SK-N-SH (cell line): ENCODE measurements around the gene CD69. TPM values are rescaled to one million over a fixed set of nuclear protein-coding genes. Genes with fewer than 3 reads are reported as not detected.

Experiments
- CTCF ChIA-PET: fragments of 300-600, 350-600 bp; formaldehyde crosslinking; extraction: SDS; loops from one replicate; lab custom pipeline; 2021; lab: Yijun Ruan, JAX
- POLR2A ChIA-PET: fragments of 350-600 bp; sonication (Branson Sonifier 250); formaldehyde crosslinking; extraction: SDS; loops from one replicate; lab custom pipeline; 2020; ENCODE audit warnings: antibody characterized with exemption, inconsistent platforms; lab: Yijun Ruan, JAX
- DNase-seq: peaks from one replicate; pipeline ENCODE4 v3.0.0; 2012
- H2AFZ ChIP-seq: fragments of 200-600 bp; sonication (generic); 2 replicates; pipeline ENCODE4 v1.8.1; 2016; ENCODE audit warnings: antibody characterized with exemption, mild to moderate bottlenecking, low read depth
- H3F3A ChIP-seq: fragments of 200-600 bp; sonication (generic); replicated peaks from 2 replicates; pipeline ENCODE3; 2016; ENCODE audit warnings: antibody characterized with exemption, mild to moderate bottlenecking; ENCODE audit not compliant: insufficient read depth
- H3K27ac ChIP-seq, 2 experiments: fragments of 200-500 bp in 1 of 2; fragments of 200-600 bp in 1 of 2; sonication (Bioruptor generic) in 1 of 2; sonication (generic), shearing (Covaris generic) in 1 of 2; 2 replicates each; pipeline versions ENCODE4 v1.5.1 to v1.6.1; 2014 to 2016; ENCODE audit warnings: low read depth in 2 of 2, inconsistent platforms in 1 of 2, low read length in 1 of 2, mild to moderate bottlenecking in 1 of 2, mixed read lengths in 1 of 2
- H3K27me3 ChIP-seq: fragments of 200-600 bp; sonication (generic), shearing (Covaris generic); 2 replicates; pipeline ENCODE4 v1.6.1; 2016; ENCODE audit warnings: mixed run types; ENCODE audit not compliant: insufficient read depth
- H3K36me3 ChIP-seq, 2 experiments: fragments of 200-500 bp in 1 of 2; fragments of 200-600 bp in 1 of 2; sonication (Bioruptor generic) in 1 of 2; sonication (generic) in 1 of 2; replicated peaks in 1 of 2; 2 replicates each; pipeline versions ENCODE3 to v1.5.1; 2014 to 2016; ENCODE audit warnings: low read length in 1 of 2, mild to moderate bottlenecking in 1 of 2; ENCODE audit not compliant: insufficient read depth in 2 of 2, control insufficient read depth in 1 of 2
- H3K4me1 ChIP-seq, 2 experiments: fragments of 200-500 bp in 1 of 2; fragments of 200-600 bp in 1 of 2; sonication (Bioruptor generic) in 1 of 2; sonication (generic), shearing (Covaris generic) in 1 of 2; 2 replicates each; pipeline versions ENCODE4 v1.5.1 to v1.6.1; 2014 to 2016; ENCODE audit warnings: low read depth in 1 of 2, low read length in 1 of 2, mixed run types in 1 of 2; ENCODE audit not compliant: insufficient read depth in 2 of 2, control insufficient read depth in 1 of 2
- H3K4me2 ChIP-seq: fragments of 200-600 bp; sonication (generic), shearing (Covaris generic); 2 replicates; pipeline ENCODE4 v1.6.1; 2017; ENCODE audit warnings: mixed run types
- H3K4me3 ChIP-seq, 2 experiments: fragments of 200-500 bp in 1 of 2; fragments of 200-600 bp in 1 of 2; sonication (Bioruptor generic) in 1 of 2; sonication (generic), shearing (Covaris generic) in 1 of 2; 2 replicates each; pipeline versions ENCODE4 v1.5.1 to v1.8.1; 2014 to 2016; ENCODE audit warnings: low read depth in 2 of 2, inconsistent platforms in 1 of 2, low read length in 1 of 2, mild to moderate bottlenecking in 1 of 2, mixed read lengths in 1 of 2, moderate library complexity in 1 of 2
- H3K79me2 ChIP-seq: fragments of 200-600 bp; sonication (generic); 2 replicates; pipeline ENCODE4 v1.8.1; 2017; ENCODE audit warnings: mild to moderate bottlenecking; ENCODE audit not compliant: insufficient read depth
- H3K9ac ChIP-seq: fragments of 200-600 bp; sonication (generic); 2 replicates; pipeline ENCODE4 v1.6.1; 2017; ENCODE audit warnings: mixed run types
- H3K9me2 ChIP-seq: fragments of 200-600 bp; sonication (generic); 2 replicates; pipeline ENCODE4 v1.6.1; 2017; ENCODE audit warnings: mixed run types
- H3K9me3 ChIP-seq: fragments of 200-600 bp; sonication (generic); 2 replicates; pipeline ENCODE4 v1.6.1; 2017; ENCODE audit warnings: mixed run types, mild to moderate bottlenecking, moderate library complexity
- H4K20me1 ChIP-seq: fragments of 200-600 bp; sonication (generic); 2 replicates; pipeline ENCODE4 v1.6.1; 2017; ENCODE audit warnings: mild to moderate bottlenecking, mixed run types; ENCODE audit not compliant: insufficient read depth
- CHD2 ChIP-seq: fragments of 150-350 bp; IDR thresholded peaks from 2 replicates; pipeline ENCODE4 v1.6.1; 2018; ENCODE audit warnings: low read length; ENCODE audit not compliant: partially characterized antibody
- FOXM1 ChIP-seq: IDR thresholded peaks from 2 replicates; pipeline ENCODE4 v1.4.0; 2012; ENCODE audit warnings: low read depth, mild to moderate bottlenecking
- RCOR1 ChIP-seq: fragments of 150-350 bp; IDR thresholded peaks from 2 replicates; pipeline ENCODE4 v1.6.1; 2017; ENCODE audit warnings: antibody characterized with exemption, low read length
- RFX5 ChIP-seq: IDR thresholded peaks from 2 replicates; pipeline ENCODE4 v1.6.1; 2012; ENCODE audit warnings: mild to moderate bottlenecking, improper control_type of control experiment, low read length
- WGBS: methylation state at CpG from one replicate; pipeline ENCODE4 v1.1.6; 2017; ENCODE audit warnings: low lambda C conversion rate; 5-methylcytosine and 5-hydroxymethylcytosine counted together
- polyA plus RNA-seq, 3 experiments: library from polyadenylated mRNA; depleted of rRNA; stranded (reverse); fragments of >200 nt; gene quantifications; 2 replicates each; pipeline ENCODE4 v1.2.3, GENCODE V29; 2012
- TF ChIP-seq, protein P1 (sequence below): fragments of 150-350 bp; IDR thresholded peaks from 2 replicates; pipeline ENCODE4 v1.6.1; 2017; ENCODE audit warnings: antibody characterized with exemption, low read length, low read depth, borderline replicate concordance
- TF ChIP-seq, protein P2 (sequence below): IDR thresholded peaks from 2 replicates; pipeline ENCODE4 v1.4.0; 2012; ENCODE audit warnings: low read depth, borderline replicate concordance

Gene CD69
- polyA plus RNA-seq, 1 of the 3 experiments (the other 2 are of a cell fraction), result not detected

DNA sequence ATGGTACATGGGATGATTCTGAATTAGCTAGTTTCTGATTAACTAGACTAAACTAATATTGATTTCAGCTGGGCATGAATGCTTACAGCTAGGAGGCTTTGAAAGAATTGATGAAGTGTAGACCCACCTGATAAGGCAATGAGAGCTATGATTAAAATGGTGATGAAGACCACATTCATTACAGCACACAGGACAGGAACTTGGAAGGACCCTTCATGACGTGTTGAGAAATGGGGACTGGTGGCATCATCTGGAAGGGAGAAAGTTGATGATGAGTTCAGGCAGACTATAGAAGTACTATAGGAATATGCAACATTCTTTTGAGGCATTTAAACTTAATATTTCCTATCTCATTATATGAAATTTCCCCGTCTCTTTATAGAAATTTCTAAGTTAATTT is 4.5 kb downstream of the CD69 start:
- ChIA-PET CTCF (interaction anchor here (0.7 to 3.2 kb wide), 3 partner anchors 9 to 12 kb away, joined by 4 to 11 read pairs (median 4); no protein-coding TSS in a partner anchor), POLR2A (no interaction called here)
- no peak for TF ChIP-seq CHD2
- DNase-seq, result no peak
- Histone ChIP-seq H3K4me2 (no peak overlapping the region), H3K9me2 (no peaks in the 10 kb centered on the region), H3K27me3 (peaks cover 19% of the 10 kb centered on the region), H3K27ac (no peak overlapping the region), H3K9me3 (no peaks in the 10 kb centered on the region), H3K36me3 (no peaks in the 10 kb centered on the region), H3K4me1 (no peaks in the 10 kb centered on the region), H3K4me3 (no peak overlapping the region), H3K79me2 (no peaks in the 10 kb centered on the region), H2AFZ (no peak overlapping the region), H3K9ac (no peak overlapping the region), H3F3A (no peaks in the 10 kb centered on the region), H4K20me1 (no peaks in the 10 kb centered on the region)
- 0% methylated on average over 2 of the region's 2 CpGs for WGBS

DNA sequence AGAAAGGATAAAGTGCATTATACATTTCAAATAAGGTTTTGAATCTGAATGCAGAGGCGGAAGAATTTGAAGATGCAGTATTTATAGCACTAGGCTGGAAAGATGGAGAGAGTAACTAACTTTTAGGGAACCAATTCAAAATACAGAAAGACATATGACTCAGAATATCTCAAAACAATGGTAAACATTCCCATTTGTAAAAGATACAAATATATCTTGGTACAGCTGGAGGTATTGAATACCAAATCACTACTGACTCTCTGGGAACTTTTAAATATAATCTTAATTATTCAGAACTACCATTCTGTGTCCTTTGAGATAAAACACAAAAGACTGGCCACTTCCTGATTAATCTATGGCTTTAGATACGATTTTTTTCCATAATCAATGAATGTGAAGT is 5.1 kb downstream of the CD69 start:
- Histone ChIP-seq H3K27me3 (peaks cover 16% of the 10 kb centered on the region), H3F3A (no peaks in the 10 kb centered on the region), H3K36me3 (no peaks in the 10 kb centered on the region), H3K9me2 (no peaks in the 10 kb centered on the region), H3K9me3 (no peaks in the 10 kb centered on the region), H3K27ac (no peak overlapping the region), H3K79me2 (no peaks in the 10 kb centered on the region), H3K4me2 (no peak overlapping the region), H3K4me1 (no peaks in the 10 kb centered on the region; a peak in 1 of 4 replicates), H4K20me1 (no peaks in the 10 kb centered on the region), H3K9ac (no peak overlapping the region), H2AFZ (no peak overlapping the region), H3K4me3 (no peak overlapping the region)
- WGBS, result 8% methylated on average over 2 of the region's 2 CpGs
- POLR2A ChIA-PET, result no interaction called here
- CTCF ChIA-PET, result interaction anchor here (0.7 to 3.2 kb wide), 3 partner anchors 9 to 12 kb away, joined by 4 to 11 read pairs (median 4); no protein-coding TSS in a partner anchor
- no peak for DNase-seq
- no peak for TF ChIP-seq RCOR1
- TF ChIP-seq, protein P1, sequence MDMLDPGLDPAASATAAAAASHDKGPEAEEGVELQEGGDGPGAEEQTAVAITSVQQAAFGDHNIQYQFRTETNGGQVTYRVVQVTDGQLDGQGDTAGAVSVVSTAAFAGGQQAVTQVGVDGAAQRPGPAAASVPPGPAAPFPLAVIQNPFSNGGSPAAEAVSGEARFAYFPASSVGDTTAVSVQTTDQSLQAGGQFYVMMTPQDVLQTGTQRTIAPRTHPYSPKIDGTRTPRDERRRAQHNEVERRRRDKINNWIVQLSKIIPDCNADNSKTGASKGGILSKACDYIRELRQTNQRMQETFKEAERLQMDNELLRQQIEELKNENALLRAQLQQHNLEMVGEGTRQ, result no peak
- TF ChIP-seq, protein P2, sequence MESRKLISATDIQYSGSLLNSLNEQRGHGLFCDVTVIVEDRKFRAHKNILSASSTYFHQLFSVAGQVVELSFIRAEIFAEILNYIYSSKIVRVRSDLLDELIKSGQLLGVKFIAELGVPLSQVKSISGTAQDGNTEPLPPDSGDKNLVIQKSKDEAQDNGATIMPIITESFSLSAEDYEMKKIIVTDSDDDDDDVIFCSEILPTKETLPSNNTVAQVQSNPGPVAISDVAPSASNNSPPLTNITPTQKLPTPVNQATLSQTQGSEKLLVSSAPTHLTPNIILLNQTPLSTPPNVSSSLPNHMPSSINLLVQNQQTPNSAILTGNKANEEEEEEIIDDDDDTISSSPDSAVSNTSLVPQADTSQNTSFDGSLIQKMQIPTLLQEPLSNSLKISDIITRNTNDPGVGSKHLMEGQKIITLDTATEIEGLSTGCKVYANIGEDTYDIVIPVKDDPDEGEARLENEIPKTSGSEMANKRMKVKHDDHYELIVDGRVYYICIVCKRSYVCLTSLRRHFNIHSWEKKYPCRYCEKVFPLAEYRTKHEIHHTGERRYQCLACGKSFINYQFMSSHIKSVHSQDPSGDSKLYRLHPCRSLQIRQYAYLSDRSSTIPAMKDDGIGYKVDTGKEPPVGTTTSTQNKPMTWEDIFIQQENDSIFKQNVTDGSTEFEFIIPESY, result no peak

- no peak overlapping the region for H3K9ac ChIP-seq
- H3F3A ChIP-seq, result no peaks in the 10 kb centered on the region
- no peak overlapping the region for H3K27ac ChIP-seq
- no peak overlapping the region for H2AFZ ChIP-seq
- CTCF ChIA-PET, result interaction anchor here (0.8 to 3.2 kb wide), 3 partner anchors 11 to 385 kb away, joined by 4 to 11 read pairs (median 4); no protein-coding TSS in a partner anchor
- no peaks in the 10 kb centered on the region for H3K36me3 ChIP-seq
- no peaks in the 10 kb centered on the region for H3K79me2 ChIP-seq
- no peak overlapping the region for H3K4me3 ChIP-seq
- POLR2A ChIA-PET, result no interaction called here
- peaks cover 15% of the 10 kb centered on the region for H3K27me3 ChIP-seq
- no peaks in the 10 kb centered on the region for H3K9me2 ChIP-seq
- no peaks in the 10 kb centered on the region; a peak in 1 of 4 replicates for H3K4me1 ChIP-seq
- DNase-seq, result no peak
- no peak for TF ChIP-seq FOXM1
- no peak for TF ChIP-seq RCOR1
- TF ChIP-seq RFX5, result no peak
- H3K9me3 ChIP-seq, result no peaks in the 10 kb centered on the region
- H4K20me1 ChIP-seq, result no peaks in the 10 kb centered on the region
- no peak overlapping the region for H3K4me2 ChIP-seq
Measured at GRCh38 chr12:9755035-9755434, 5.7 kb downstream of the CD69 start.
